Measurements from ENCODE around the gene ARHGAP1.

DNA sequence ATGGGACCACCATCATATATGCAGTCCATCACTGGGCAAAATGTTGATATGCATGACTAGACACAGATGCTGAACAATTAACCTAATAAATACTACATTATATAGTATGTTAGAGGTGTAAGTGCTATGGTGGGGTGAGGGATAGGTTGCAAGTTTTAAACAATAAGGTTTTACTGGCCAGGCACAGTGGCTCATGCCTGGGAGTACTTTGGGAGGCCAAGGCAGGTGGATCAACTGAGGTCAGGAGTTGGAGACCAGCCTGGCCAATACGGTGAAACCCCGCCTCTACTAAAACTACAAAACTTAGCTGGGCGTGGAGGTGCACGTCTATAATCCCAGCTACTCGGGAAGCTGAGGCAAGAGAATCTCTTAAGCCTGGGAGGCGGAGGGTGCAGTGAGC lies 46.7 kb upstream of the ARHGAP1 start:
- TF ChIP-seq CTCF (conservative IDR thresholded peaks at IDR 0.05; ENCODE audit: low read depth, low read length) (no peak), FOS (IDR thresholded peaks at IDR 0.05; ENCODE audit: low read depth, low read length) (no peak), POLR2A (IDR thresholded peaks at IDR 0.05; ENCODE audit: low read depth, low read length) (no peak), MAZ (IDR thresholded peaks at IDR 0.05; ENCODE audit: borderline replicate concordance, low read depth, low read length) (no peak), RCOR1 (IDR thresholded peaks at IDR 0.05; ENCODE audit: insufficient replicate concordance, low read length) (no peak)
